ENCODE results near the gene POFUT1. TPM values are rescaled to one million over a fixed set of nuclear protein-coding genes. Genes with fewer than 3 reads are reported as not detected.
A peak's percentile ranks its signal among the peaks of the same experiment; 100 is the strongest.

The POFUT1 gene
- total RNA-seq, 4 donors from 2014 or later: 13.8 to 96.1 (median 49.6) TPM

- in situ Hi-C loops (cut with MboI; ENCODE audit: low pct_ligation_motif_present in 1 of 4, low pct_unique_long_range_greater_than_20kb in 1 of 4, low sequenced_read_pairs in 3 of 4): no loop called here
- peak overlapping the region; percentile 79 to 90 (median 89) for H3K27ac ChIP-seq
- intact Hi-C loops (cut with DNase I; ENCODE audit: low total_unique reads): no loop called here
- peaks cover 0 to 7% (median 0%) of the 10 kb centered on the region in 4 donors for H3K36me3 ChIP-seq
- no peaks in the 10 kb centered on the region for H3K9me3 ChIP-seq
- no peak for TF ChIP-seq EP300 (IDR thresholded peaks at IDR 0.05; ENCODE audit: low read depth)
- TF ChIP-seq, protein P1, sequence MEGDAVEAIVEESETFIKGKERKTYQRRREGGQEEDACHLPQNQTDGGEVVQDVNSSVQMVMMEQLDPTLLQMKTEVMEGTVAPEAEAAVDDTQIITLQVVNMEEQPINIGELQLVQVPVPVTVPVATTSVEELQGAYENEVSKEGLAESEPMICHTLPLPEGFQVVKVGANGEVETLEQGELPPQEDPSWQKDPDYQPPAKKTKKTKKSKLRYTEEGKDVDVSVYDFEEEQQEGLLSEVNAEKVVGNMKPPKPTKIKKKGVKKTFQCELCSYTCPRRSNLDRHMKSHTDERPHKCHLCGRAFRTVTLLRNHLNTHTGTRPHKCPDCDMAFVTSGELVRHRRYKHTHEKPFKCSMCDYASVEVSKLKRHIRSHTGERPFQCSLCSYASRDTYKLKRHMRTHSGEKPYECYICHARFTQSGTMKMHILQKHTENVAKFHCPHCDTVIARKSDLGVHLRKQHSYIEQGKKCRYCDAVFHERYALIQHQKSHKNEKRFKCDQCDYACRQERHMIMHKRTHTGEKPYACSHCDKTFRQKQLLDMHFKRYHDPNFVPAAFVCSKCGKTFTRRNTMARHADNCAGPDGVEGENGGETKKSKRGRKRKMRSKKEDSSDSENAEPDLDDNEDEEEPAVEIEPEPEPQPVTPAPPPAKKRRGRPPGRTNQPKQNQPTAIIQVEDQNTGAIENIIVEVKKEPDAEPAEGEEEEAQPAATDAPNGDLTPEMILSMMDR (IDR thresholded peaks at IDR 0.05): no peak
- TF ChIP-seq POLR2AphosphoS5 (IDR thresholded peaks at IDR 0.05): peak in 2 of 3 donors; percentile 49 to 81
- peak; percentile 44 for TF ChIP-seq POLR2A (IDR thresholded peaks at IDR 0.05)
- WGBS, 2 donors (ENCODE audit: low coverage in 1 of 2): 54 to 69% methylated on average over 2 to 4 of the region's 4 CpGs
- H3K4me1 ChIP-seq: peaks cover 2 to 50% (median 35%) of the 10 kb centered on the region in 4 donors
- H3K4me3 ChIP-seq: no peak overlapping the region
- peak; percentile 76 for DNase-seq
- H3K27me3 ChIP-seq: no peaks in the 10 kb centered on the region
Observed at GRCh38 chr20:32224463-32224862, 16.8 kb downstream of the POFUT1 start.

- Histone ChIP-seq H3K36me3 (peaks cover 0 to 15% (median 5%) of the 10 kb centered on the region in 4 donors), H3K4me1 (peaks cover 2 to 50% (median 37%) of the 10 kb centered on the region in 4 donors), H3K9me3 (no peaks in the 10 kb centered on the region), H3K27me3 (no peaks in the 10 kb centered on the region), H3K27ac (peak overlapping the region; percentile 79 to 90 (median 89)), H3K4me3 (no peak overlapping the region)
- no peak for DNase-seq
- in situ Hi-C loops (cut with MboI; ENCODE audit: low pct_ligation_motif_present in 1 of 4, low pct_unique_long_range_greater_than_20kb in 1 of 4, low sequenced_read_pairs in 3 of 4): no loop called here
- TF ChIP-seq EP300 (IDR thresholded peaks at IDR 0.05; ENCODE audit: low read depth): no peak
- TF ChIP-seq, protein P1 (IDR thresholded peaks at IDR 0.05): no peak
- peak in 1 of 3 donors; percentile 34 for TF ChIP-seq POLR2AphosphoS5 (IDR thresholded peaks at IDR 0.05)
- no peak for TF ChIP-seq POLR2A (IDR thresholded peaks at IDR 0.05)
- 57 to 60% methylated on average over 1 of the region's 1 CpG for WGBS, 2 donors (ENCODE audit: low coverage in 1 of 2)
- intact Hi-C loops (cut with DNase I; ENCODE audit: low total_unique reads): no loop called here
Observed at GRCh38 chr20:32226391-32226790, 18.7 kb downstream of the POFUT1 start.

DNA sequence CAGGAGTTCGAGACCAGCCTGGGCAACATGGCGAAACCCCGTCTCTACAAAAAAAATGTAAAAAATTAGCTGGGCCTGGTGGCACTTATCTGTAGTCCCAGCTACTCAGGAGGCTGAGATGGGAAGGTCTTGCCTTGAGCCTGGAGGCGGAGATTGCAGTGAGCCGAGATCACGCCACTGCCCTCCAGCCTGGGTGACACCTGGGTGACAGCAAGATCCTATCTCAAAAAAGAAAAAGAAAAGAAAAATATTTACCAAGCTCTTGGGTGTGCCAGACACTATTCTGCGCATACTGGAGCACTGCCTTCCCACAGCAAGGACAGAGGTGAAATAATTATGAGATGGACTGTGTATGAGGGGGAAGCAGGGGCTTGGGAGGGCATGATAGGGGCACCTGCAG is 19.6 kb downstream of the POFUT1 start:
- Histone ChIP-seq H3K4me3 (no peak overlapping the region), H3K36me3 (peaks cover 0 to 16% (median 5%) of the 10 kb centered on the region in 4 donors), H3K27ac (peak overlapping the region; percentile 79 to 90 (median 89)), H3K9me3 (no peaks in the 10 kb centered on the region), H3K4me1 (peaks cover 2 to 54% (median 37%) of the 10 kb centered on the region in 4 donors), H3K27me3 (no peaks in the 10 kb centered on the region)
- peak; percentile 64 for DNase-seq
- TF ChIP-seq POLR2A (IDR thresholded peaks at IDR 0.05) (peak; percentile 3), EP300 (IDR thresholded peaks at IDR 0.05; ENCODE audit: low read depth) (no peak)
- WGBS, 2 donors (ENCODE audit: low coverage in 1 of 2): 59 to 65% methylated on average over 5 to 7 of the region's 7 CpGs
- intact Hi-C loops (cut with DNase I; ENCODE audit: low total_unique reads) (no loop called here), in situ Hi-C loops (cut with MboI; ENCODE audit: low pct_ligation_motif_present in 1 of 4, low pct_unique_long_range_greater_than_20kb in 1 of 4, low sequenced_read_pairs in 3 of 4) (no loop called here)

- in situ Hi-C loops (cut with MboI; ENCODE audit: low pct_ligation_motif_present in 1 of 4, low pct_unique_long_range_greater_than_20kb in 1 of 4, low sequenced_read_pairs in 3 of 4) (no loop called here), intact Hi-C loops (cut with DNase I; ENCODE audit: low total_unique reads) (no loop called here)
- WGBS, 2 donors (ENCODE audit: low coverage in 1 of 2): 55 to 63% methylated on average over 11 to 22 of the region's 22 CpGs
- peak; percentile 88 for DNase-seq
- Histone ChIP-seq H3K4me1 (peaks cover 2 to 55% (median 37%) of the 10 kb centered on the region in 4 donors), H3K27ac (peak overlapping the region; percentile 79 to 90 (median 89)), H3K36me3 (peaks cover 0 to 19% (median 7%) of the 10 kb centered on the region in 4 donors), H3K4me3 (no peak overlapping the region), H3K27me3 (no peaks in the 10 kb centered on the region), H3K9me3 (no peaks in the 10 kb centered on the region)
- peak; percentile 70 for TF ChIP-seq EP300 (IDR thresholded peaks at IDR 0.05; ENCODE audit: low read depth)
- TF ChIP-seq POLR2AphosphoS5 (IDR thresholded peaks at IDR 0.05): peak in 2 of 3 donors; percentile 52 to 74
- TF ChIP-seq POLR2A (IDR thresholded peaks at IDR 0.05): peak; percentile 26
- TF ChIP-seq, protein P1 (IDR thresholded peaks at IDR 0.05): no peak
Observed at GRCh38 chr20:32227744-32228688, 20.3 kb downstream of the POFUT1 start.

Measured in transverse colon (tissue), 4 donors.